GDM1 (cell line): ENCODE data around the gene ARHGEF26.

Experiments
- DNase-seq: peaks from one replicate; lab custom pipeline; 2025; lab: John Stamatoyannopoulos, UW

The ARHGEF26 gene

GRCh38 chr3:154161806-154162205 lies 40.6 kb downstream of the ARHGEF26 start:
- no peak for DNase-seq

- DNase-seq = no peak
Observed at GRCh38 chr3:154164387-154164786, 43.2 kb downstream of the ARHGEF26 start.

- no peak for DNase-seq
Observed at GRCh38 chr3:154168998-154169795, 48.0 kb downstream of the ARHGEF26 start.

GRCh38 chr3:154169796-154170110 lies 48.6 kb downstream of the ARHGEF26 start:
- DNase-seq = no peak

- no peak for DNase-seq
Observed at GRCh38 chr3:154170300-154170699, 49.1 kb downstream of the ARHGEF26 start.

- DNase-seq = no peak
Observed at GRCh38 chr3:154175041-154175440, 53.9 kb downstream of the ARHGEF26 start.

- no peak for DNase-seq
Observed at GRCh38 chr3:154176036-154176435, 54.8 kb downstream of the ARHGEF26 start.

- no peak for DNase-seq
Observed at GRCh38 chr3:154177406-154177805, 56.2 kb downstream of the ARHGEF26 start.

- DNase-seq = no peak
Observed at GRCh38 chr3:154178172-154178571, 57.0 kb downstream of the ARHGEF26 start.

- DNase-seq = no peak
Observed at GRCh38 chr3:154180836-154181691, 59.9 kb downstream of the ARHGEF26 start.

- no peak for DNase-seq
Observed at GRCh38 chr3:154182322-154182922, 61.2 kb downstream of the ARHGEF26 start.

- DNase-seq = no peak
Observed at GRCh38 chr3:154182975-154183374, 61.8 kb downstream of the ARHGEF26 start.

- DNase-seq = no peak
Observed at GRCh38 chr3:154184582-154184981, 63.4 kb downstream of the ARHGEF26 start.

- no peak for DNase-seq
Observed at GRCh38 chr3:154188437-154188836, 67.2 kb downstream of the ARHGEF26 start.

- no peak for DNase-seq
Observed at GRCh38 chr3:154188846-154189245, 67.7 kb downstream of the ARHGEF26 start.

- DNase-seq = no peak
Observed at GRCh38 chr3:154191520-154191919, 70.3 kb downstream of the ARHGEF26 start.

GRCh38 chr3:154192225-154192624 lies 71.0 kb downstream of the ARHGEF26 start:
- no peak for DNase-seq

- no peak for DNase-seq
Observed at GRCh38 chr3:154193000-154193615, 71.9 kb downstream of the ARHGEF26 start.

- DNase-seq = no peak
Observed at GRCh38 chr3:154194877-154195276, 73.7 kb downstream of the ARHGEF26 start.

- no peak for DNase-seq
Observed at GRCh38 chr3:154195620-154196356, 74.6 kb downstream of the ARHGEF26 start.

GRCh38 chr3:154197751-154198150 lies 76.6 kb downstream of the ARHGEF26 start:
- DNase-seq = no peak

GRCh38 chr3:154209499-154209898 lies 88.3 kb downstream of the ARHGEF26 start:
- no peak for DNase-seq
